Measurements from ENCODE around the gene PRDM15.

DNA sequence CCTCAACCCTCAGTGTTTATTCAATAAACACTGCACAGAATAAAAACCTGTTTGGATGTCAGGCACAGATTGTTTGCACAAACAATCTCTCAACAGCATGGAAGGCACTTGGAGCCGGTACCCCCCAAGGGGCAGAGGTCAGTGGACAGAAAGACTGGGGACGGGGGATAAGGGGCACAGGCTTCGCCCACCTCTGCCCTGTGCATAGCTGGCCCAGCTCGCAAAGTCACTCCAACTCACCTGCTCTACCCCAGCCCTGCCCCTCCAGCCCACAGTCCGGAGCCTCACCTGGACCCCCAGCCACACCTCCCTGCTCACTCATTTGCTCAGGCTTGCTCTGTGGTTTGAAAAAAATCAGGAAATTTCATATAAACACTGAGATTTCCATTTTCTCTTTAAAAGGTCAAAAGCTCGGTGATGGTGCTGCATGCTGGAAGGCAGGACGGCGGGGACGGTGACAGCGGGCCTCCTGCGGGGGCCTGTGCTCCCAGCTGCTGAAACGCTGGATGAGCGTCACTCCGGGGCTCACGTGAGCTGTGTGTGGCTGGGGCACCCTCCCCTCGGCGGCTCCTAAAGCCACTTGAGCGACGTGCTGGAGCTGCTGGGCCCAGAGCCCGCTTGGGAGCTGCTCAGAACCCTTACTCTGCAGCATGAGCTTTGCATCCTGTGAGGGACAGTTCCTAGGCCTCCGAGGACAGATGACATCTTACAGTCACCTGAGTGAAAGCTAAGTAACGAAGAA lies 54.5 kb downstream of the PRDM15 start:
- TF ChIP-seq JUND (IDR thresholded peaks at IDR 0.05) (no peak), YY1 (IDR thresholded peaks at IDR 0.05) (no peak), RAD21 (IDR thresholded peaks at IDR 0.05) (no peak), TAF1 (conservative IDR thresholded peaks at IDR 0.05) (no peak), RXRA (IDR thresholded peaks at IDR 0.05) (no peak), EGR1 (IDR thresholded peaks at IDR 0.05; ENCODE audit: low read depth in 2 of 2) (no peak), FOXA1 (IDR thresholded peaks at IDR 0.05) (no peak), NR2F2 (IDR thresholded peaks at IDR 0.05) (no peak), GABPA (IDR thresholded peaks at IDR 0.05 in 1 of 2, conservative IDR thresholded peaks at IDR 0.05 in 1 of 2) (no peak)
- TF ChIP-seq, protein P1, sequence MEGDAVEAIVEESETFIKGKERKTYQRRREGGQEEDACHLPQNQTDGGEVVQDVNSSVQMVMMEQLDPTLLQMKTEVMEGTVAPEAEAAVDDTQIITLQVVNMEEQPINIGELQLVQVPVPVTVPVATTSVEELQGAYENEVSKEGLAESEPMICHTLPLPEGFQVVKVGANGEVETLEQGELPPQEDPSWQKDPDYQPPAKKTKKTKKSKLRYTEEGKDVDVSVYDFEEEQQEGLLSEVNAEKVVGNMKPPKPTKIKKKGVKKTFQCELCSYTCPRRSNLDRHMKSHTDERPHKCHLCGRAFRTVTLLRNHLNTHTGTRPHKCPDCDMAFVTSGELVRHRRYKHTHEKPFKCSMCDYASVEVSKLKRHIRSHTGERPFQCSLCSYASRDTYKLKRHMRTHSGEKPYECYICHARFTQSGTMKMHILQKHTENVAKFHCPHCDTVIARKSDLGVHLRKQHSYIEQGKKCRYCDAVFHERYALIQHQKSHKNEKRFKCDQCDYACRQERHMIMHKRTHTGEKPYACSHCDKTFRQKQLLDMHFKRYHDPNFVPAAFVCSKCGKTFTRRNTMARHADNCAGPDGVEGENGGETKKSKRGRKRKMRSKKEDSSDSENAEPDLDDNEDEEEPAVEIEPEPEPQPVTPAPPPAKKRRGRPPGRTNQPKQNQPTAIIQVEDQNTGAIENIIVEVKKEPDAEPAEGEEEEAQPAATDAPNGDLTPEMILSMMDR (IDR thresholded peaks at IDR 0.05; ENCODE audit: low read depth, low read length, missing input control), result no peak
- TF ChIP-seq, protein P2, sequence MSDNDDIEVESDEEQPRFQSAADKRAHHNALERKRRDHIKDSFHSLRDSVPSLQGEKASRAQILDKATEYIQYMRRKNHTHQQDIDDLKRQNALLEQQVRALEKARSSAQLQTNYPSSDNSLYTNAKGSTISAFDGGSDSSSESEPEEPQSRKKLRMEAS (IDR thresholded peaks at IDR 0.05), result no peak
- TF ChIP-seq, protein P3, sequence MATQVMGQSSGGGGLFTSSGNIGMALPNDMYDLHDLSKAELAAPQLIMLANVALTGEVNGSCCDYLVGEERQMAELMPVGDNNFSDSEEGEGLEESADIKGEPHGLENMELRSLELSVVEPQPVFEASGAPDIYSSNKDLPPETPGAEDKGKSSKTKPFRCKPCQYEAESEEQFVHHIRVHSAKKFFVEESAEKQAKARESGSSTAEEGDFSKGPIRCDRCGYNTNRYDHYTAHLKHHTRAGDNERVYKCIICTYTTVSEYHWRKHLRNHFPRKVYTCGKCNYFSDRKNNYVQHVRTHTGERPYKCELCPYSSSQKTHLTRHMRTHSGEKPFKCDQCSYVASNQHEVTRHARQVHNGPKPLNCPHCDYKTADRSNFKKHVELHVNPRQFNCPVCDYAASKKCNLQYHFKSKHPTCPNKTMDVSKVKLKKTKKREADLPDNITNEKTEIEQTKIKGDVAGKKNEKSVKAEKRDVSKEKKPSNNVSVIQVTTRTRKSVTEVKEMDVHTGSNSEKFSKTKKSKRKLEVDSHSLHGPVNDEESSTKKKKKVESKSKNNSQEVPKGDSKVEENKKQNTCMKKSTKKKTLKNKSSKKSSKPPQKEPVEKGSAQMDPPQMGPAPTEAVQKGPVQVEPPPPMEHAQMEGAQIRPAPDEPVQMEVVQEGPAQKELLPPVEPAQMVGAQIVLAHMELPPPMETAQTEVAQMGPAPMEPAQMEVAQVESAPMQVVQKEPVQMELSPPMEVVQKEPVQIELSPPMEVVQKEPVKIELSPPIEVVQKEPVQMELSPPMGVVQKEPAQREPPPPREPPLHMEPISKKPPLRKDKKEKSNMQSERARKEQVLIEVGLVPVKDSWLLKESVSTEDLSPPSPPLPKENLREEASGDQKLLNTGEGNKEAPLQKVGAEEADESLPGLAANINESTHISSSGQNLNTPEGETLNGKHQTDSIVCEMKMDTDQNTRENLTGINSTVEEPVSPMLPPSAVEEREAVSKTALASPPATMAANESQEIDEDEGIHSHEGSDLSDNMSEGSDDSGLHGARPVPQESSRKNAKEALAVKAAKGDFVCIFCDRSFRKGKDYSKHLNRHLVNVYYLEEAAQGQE (IDR thresholded peaks at IDR 0.05), result no peak
- TF ChIP-seq, protein P4, sequence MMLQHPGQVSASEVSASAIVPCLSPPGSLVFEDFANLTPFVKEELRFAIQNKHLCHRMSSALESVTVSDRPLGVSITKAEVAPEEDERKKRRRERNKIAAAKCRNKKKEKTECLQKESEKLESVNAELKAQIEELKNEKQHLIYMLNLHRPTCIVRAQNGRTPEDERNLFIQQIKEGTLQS (IDR thresholded peaks at IDR 0.05), result no peak
- TF ChIP-seq, protein P5, sequence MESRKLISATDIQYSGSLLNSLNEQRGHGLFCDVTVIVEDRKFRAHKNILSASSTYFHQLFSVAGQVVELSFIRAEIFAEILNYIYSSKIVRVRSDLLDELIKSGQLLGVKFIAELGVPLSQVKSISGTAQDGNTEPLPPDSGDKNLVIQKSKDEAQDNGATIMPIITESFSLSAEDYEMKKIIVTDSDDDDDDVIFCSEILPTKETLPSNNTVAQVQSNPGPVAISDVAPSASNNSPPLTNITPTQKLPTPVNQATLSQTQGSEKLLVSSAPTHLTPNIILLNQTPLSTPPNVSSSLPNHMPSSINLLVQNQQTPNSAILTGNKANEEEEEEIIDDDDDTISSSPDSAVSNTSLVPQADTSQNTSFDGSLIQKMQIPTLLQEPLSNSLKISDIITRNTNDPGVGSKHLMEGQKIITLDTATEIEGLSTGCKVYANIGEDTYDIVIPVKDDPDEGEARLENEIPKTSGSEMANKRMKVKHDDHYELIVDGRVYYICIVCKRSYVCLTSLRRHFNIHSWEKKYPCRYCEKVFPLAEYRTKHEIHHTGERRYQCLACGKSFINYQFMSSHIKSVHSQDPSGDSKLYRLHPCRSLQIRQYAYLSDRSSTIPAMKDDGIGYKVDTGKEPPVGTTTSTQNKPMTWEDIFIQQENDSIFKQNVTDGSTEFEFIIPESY (IDR thresholded peaks at IDR 0.05), result no peak

All from liver (tissue), 3 donors.